ENCODE measurements around the gene TMEM178B.

Gene TMEM178B

DNA sequence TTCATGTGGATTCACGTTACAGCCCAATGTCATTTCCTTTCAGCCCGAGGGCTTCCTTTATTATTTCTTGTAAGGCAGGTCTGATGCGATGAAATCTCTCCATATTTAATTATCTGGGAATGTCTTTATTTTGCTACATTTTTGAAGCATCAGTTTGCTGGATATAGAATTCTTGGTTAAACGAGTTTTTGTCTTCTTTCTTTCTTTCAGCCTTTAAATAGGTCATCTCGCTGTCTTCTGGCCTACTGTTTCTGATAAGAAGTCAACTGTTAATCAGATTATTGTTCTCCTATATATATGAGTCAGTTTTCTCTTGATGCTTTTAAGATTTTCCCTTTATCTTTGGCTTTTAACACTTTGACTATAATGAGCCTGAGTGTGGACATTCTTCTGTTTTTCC, 184.7 kb downstream of the TMEM178B start:
- DNase-seq (ENCODE audit: low spot score), result no peak
- FAIRE-seq, result no peak

DNA sequence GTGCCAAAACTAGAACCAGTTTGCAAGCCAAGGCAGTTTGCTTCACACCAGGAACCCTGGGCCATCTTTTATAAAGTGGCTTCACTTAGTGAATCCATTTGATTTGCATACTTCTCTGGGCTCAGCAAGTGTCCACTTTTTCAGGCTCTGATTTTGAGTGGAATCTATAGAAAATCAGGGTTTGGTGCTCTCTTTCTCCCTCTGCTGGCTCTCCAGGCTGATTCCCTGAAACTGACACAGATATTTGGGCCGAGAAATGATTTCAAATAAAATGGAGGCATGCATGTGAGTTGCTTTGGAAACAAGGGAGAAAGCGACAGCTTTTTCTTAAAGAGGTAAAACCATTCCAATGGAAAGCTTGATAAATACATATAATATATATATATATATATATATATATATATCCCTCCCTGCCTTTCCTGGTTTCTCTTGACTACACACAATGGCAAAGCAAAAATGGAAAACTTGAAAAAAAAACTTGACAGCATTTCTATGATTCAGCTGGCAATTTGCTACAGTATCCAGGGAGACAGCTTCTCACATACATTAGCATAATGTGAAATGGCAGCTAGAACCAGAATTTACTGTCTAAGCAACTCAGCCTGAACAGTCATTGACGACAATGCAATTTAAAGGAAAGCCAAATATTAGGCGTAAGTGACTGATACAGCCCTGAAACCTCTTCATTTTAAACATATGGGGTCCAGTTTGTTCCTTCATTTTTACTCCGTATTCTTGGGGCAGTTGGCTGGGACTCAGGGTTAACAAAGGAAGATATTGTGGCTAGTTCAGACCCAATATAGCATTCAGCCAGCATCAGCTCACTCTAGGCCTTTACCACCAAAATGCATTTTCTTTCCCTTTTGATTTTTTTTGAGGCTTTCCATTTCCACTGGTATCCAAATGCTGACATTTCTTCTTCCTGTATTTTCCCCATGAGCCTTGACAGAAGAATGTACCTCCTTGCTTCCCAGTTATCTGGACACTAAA, 188.5 kb downstream of the TMEM178B start:
- no peak for FAIRE-seq
- no peak for DNase-seq (ENCODE audit: low spot score)

DNA sequence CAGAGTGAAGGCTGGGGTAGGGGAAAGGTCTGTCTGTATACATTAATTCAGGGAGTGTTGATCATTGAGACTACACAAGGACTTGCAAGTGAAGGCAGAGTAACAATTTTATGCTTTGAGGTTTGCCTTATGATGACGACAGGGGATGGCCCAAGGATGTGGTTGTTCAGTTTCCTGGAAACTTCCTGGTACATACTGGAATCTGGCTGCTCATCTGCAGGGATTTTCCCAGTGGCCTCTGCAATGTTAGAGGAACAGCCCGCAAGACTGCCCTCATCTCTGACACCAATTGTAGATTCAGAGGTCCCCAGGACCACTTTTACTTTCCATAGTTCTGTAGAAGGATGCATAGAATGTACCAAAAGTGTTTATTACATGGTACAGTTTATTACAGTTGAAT, 189.6 kb downstream of the TMEM178B start:
- FAIRE-seq (no peak), DNase-seq (ENCODE audit: low spot score) (no peak)

DNA sequence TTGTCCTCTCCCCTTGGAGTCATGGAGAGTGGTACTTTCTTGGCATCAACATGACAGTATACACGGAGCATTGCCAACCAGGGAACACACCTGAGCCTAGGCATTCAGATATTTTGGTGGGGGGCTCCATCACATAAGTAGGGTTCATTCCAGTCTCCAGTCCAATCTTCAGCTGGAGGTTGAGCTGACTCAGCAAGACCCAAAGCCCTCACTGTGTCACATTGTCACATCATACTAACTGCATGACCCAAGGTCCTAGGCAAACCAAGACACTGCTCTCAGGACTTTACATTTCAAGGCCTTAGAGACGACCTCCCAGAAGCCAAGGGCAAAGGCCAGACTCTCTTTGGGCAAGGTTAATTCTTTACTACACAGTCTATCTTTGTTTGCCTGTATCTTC, 190.1 kb downstream of the TMEM178B start:
- no peak for FAIRE-seq
- no peak for DNase-seq (ENCODE audit: low spot score)

- FAIRE-seq, result no peak
- no peak for DNase-seq (ENCODE audit: low spot score)
Measured at GRCh38 chr7:141264511-141264910, 190.6 kb downstream of the TMEM178B start.

GRCh38 chr7:141265668-141266067, 191.8 kb downstream of the TMEM178B start:
- DNase-seq (ENCODE audit: low spot score) (no peak), FAIRE-seq (no peak)

GRCh38 chr7:141268614-141269013, 194.8 kb downstream of the TMEM178B start:
- DNase-seq (ENCODE audit: low spot score), result no peak

GRCh38 chr7:141271451-141271850, 197.6 kb downstream of the TMEM178B start:
- FAIRE-seq (no peak), DNase-seq (ENCODE audit: low spot score) (no peak)

More at GRCh38 chr7:141268614-141269013, 194.8 kb downstream of the TMEM178B start:
- no peak for FAIRE-seq

DNA sequence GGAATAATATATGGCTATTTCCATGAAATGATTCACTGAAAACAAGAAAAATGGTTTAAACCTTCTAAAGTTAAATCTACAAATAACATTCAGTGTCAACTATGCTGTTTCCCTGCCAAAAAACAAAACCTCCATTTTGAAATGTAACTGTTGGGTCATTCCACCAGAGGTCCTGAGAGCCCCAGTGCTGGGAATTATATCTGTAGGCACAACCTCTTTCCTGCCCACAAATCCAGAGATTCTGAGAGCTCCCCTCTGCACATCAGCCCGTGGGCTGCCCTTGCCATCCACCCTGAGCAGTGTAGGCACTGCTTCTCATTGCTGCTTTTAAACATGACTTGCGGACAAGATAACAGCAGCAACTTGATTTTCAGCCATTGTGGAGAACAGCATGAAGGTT, 198.6 kb downstream of the TMEM178B start:
- FAIRE-seq (no peak), DNase-seq (ENCODE audit: low spot score) (no peak)

- FAIRE-seq (no peak), DNase-seq (ENCODE audit: low spot score) (peak; percentile 2)
Measured at GRCh38 chr7:141275350-141275749, 201.5 kb downstream of the TMEM178B start.

DNA sequence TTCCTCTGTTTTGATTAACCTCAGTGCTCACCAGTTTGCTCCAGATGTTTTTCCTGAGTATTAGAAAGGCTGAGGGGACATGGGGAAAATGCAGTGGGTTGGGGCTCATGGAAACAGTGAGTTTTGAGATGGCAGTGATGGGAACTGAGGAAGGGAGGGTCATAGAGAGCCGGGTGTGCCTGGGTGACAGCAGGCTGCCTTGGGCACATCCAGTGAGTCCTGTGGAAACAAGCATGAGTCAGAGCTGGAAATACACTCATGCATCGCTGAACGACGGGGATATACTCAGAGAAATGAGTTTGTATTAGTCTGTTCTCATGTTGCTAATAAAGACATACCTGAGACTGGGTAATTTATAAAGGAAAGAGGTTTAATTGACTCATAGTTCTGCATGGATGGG, 202.2 kb downstream of the TMEM178B start:
- DNase-seq (ENCODE audit: low spot score) (peak; percentile 70), FAIRE-seq (peak; percentile 80)

DNA sequence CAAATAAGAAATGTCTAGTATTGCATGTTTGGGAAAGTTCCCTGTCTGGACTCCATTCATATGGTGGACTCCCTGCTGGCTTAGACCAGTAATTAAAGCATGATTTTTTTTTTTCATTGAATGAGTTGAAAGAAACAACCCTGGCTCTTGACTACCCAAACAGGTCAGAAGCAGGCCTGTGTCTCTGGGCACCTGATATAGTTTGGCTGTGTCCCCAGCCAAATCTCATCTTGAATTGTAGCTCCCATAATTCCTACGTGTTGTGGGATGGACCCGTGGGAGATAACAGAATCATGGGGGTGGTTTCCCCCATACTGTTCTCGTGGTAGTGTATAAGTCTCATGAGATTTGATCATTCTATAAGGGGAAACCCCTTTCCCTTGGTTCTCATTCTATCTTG, 206.2 kb downstream of the TMEM178B start:
- FAIRE-seq (no peak), DNase-seq (ENCODE audit: low spot score) (no peak)

DNA sequence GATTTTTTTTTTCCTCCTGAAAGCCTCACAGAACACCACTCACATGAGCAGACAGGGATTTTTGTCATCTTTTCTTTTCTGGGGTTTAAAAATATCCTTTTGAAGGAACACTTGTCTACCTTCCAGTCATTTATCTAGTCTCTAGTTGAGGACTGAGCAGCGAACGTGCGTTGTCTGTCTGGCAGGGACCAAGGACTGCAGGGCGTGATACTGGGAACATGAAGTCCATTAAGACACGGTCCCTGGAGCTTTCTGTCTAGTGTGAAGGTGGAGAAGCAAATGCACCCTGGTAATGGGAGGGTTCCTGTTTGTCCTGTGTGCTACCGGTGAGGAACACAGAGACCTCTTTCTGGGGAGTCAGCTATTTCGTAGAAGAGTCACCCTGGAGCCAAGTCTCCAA, 207.4 kb downstream of the TMEM178B start:
- FAIRE-seq (no peak), DNase-seq (ENCODE audit: low spot score) (no peak)

GRCh38 chr7:141286522-141286921, 212.7 kb downstream of the TMEM178B start:
- no peak for DNase-seq (ENCODE audit: low spot score)
- FAIRE-seq, result no peak

GRCh38 chr7:141287936-141288335, 214.1 kb downstream of the TMEM178B start:
- FAIRE-seq, result no peak
- DNase-seq (ENCODE audit: low spot score), result no peak

DNA sequence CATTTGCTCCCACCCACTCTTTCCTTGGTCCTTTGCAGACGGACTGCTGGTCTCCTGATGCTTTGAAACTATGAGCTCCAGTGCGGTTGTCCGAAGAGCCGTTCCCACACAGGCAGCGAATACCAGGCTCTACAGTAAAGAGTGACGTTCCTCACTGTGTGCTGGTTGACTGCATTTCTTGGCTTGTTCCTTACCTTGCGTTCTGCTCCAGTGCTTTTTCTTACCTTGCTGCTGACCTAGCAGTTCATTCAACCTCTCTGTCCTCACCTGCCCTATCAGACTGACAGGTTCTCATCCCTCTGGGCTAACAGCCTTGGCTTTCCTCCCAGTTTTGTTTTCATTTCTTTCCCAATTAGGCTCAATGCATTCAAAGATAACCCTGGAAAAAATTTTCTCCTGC, 214.8 kb downstream of the TMEM178B start:
- no peak for DNase-seq (ENCODE audit: low spot score)
- FAIRE-seq, result no peak

DNA sequence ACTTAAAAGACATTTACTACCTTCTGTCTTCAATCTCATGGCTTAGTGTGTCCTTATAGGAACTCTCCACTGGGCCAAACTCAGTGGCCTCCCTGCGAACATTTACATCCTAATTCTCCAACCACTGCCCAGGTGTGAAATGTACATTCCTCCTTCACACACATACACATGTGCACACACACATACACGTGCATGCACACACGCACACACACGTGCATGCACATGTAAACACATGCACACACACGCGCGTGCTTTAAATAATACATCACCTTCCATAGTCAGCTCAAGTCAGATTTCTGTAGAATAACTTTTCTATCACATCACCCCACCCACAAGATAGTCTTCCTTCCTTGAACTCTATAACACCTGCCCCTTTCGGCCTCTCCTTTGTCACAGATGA, 216.5 kb downstream of the TMEM178B start:
- no peak for FAIRE-seq

GRCh38 chr7:141290973-141291372, 217.1 kb downstream of the TMEM178B start:
- DNase-seq (ENCODE audit: low spot score), result no peak
- FAIRE-seq, result no peak

More for the DNA sequence above, 216.5 kb downstream of the TMEM178B start:
- DNase-seq (ENCODE audit: low spot score), result no peak

DNA sequence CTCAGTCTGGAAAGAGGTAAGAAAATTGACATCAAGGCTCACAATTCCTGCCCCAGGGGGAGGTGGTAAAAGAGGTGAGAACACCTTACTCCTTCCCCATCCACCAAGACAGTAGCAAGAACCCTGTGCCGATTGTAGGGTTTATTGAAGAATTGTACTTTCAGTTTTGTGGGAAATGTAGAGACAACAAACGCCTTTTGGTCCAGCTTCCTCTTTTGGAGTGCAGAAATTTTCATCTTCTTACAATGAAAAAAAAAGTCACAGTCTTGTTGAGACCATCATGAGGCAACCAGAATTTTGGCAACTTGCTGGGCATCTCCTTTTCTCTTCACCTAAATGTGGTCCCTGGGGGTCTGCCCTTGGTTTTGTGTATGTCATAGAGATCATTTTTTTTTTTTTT, 217.7 kb downstream of the TMEM178B start:
- FAIRE-seq (no peak), DNase-seq (ENCODE audit: low spot score) (no peak)

- FAIRE-seq (no peak), DNase-seq (ENCODE audit: low spot score) (no peak)
Measured at GRCh38 chr7:141294143-141294829, 220.4 kb downstream of the TMEM178B start.

- DNase-seq (ENCODE audit: low spot score) (no peak), FAIRE-seq (no peak)
Measured at GRCh38 chr7:141295367-141295895, 221.6 kb downstream of the TMEM178B start.

DNA sequence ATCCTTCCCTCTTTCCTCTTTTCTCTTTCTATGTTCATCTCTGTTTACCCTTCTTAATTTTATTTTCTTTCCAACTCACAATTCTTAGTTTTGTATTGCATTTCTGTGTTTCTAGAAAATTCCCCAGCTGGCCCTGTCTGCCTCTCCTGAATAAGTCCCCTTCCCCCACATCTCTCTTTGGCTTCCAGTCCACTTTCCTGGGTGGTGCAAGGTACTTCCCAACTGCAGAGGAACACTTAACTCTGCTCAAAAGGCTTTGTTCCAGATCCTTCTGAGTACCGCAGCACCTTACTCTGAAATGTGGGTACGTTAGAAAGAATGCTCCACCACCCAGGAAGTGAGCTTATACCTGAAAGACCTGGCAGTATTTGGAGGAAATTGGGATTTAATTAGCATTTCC, 227.0 kb downstream of the TMEM178B start:
- FAIRE-seq (no peak), DNase-seq (ENCODE audit: low spot score) (no peak)

Data from RCC 7860 (cell line).